GM23338 (cell line): ENCODE measurements around the gene OR4D6. TPM values are rescaled to one million over a fixed set of nuclear protein-coding genes. Genes with fewer than 3 reads are reported as not detected.

Source experiments
- ATAC-seq: fragments of 200-7000 bp; cut with Tn5 transposase; 3 replicates; pipeline ENCODE4 v1.9.1; 2020
- DNase-seq: peaks from one replicate; pipeline ENCODE4 v3.0.0-alpha.2; 2015; ENCODE audit warnings: low spot score
- H2AFZ ChIP-seq: fragments of 200-600 bp; sonication (generic); 2 replicates; pipeline ENCODE4 v1.8.0; 2016; ENCODE audit warnings: antibody characterized with exemption, mild to moderate bottlenecking, moderate library complexity
- H3F3A ChIP-seq: fragments of 200-600 bp; sonication (generic); replicated peaks from 2 replicates; pipeline ENCODE4 v1.8.0; 2017; ENCODE audit warnings: antibody characterized with exemption, mixed run types, low read depth
- H3K27ac ChIP-seq: fragments of 200-600 bp; sonication (generic); 2 replicates; pipeline ENCODE4 v1.6.1; 2016; ENCODE audit warnings: low read depth
- H3K27me3 ChIP-seq: fragments of 200-600 bp; sonication (generic); 2 replicates; pipeline ENCODE4 v1.8.0; 2016; ENCODE audit warnings: mild to moderate bottlenecking, mixed run types, moderate library complexity; ENCODE audit not compliant: insufficient read depth
- H3K36me3 ChIP-seq: fragments of 200-600 bp; sonication (generic); 2 replicates; pipeline ENCODE4 v1.8.0; 2016; ENCODE audit warnings: mild to moderate bottlenecking; ENCODE audit not compliant: insufficient read depth
- H3K4me1 ChIP-seq: fragments of 200-600 bp; sonication (generic); 2 replicates; pipeline ENCODE4 v1.8.0; 2016; ENCODE audit warnings: mild to moderate bottlenecking, moderate library complexity; ENCODE audit not compliant: insufficient read depth
- H3K4me2 ChIP-seq: fragments of 200-600 bp; sonication (generic); 2 replicates; pipeline ENCODE4 v1.7.1; 2017; ENCODE audit warnings: mixed run types
- H3K4me3 ChIP-seq: fragments of 200-600 bp; sonication (generic); 2 replicates; pipeline ENCODE4 v1.6.1; 2016; ENCODE audit warnings: mixed run types
- H3K79me2 ChIP-seq: fragments of 200-600 bp; sonication (generic); replicated peaks from 2 replicates; pipeline ENCODE4 v1.8.0; 2017; ENCODE audit warnings: mild to moderate bottlenecking; ENCODE audit not compliant: insufficient read depth
- H3K9me2 ChIP-seq: fragments of 200-600 bp; sonication (generic); 2 replicates; pipeline ENCODE4 v1.8.0; 2017; ENCODE audit not compliant: insufficient read depth
- H4K20me1 ChIP-seq: fragments of 200-600 bp; sonication (generic); replicated peaks from 2 replicates; pipeline ENCODE4 v1.8.0; 2017; ENCODE audit warnings: mild to moderate bottlenecking; ENCODE audit not compliant: insufficient read depth
- H3K27ac Mint-ChIP-seq: 2 replicates; pipeline ENCODE4 v1.8.0; 2020; ENCODE audit warnings: inconsistent platforms, mild to moderate bottlenecking, moderate library complexity, mixed read lengths
- H3K27me3 Mint-ChIP-seq: 3 replicates; pipeline ENCODE4 v1.8.0; 2022; ENCODE audit warnings: low read depth, mild to moderate bottlenecking, moderate library complexity, mixed read lengths, inconsistent platforms; ENCODE audit not compliant: insufficient read depth, poor library complexity
- H3K36me3 Mint-ChIP-seq: 3 replicates; pipeline ENCODE4 v1.8.0; 2021; ENCODE audit warnings: low read depth, mild to moderate bottlenecking, inconsistent platforms, moderate library complexity, mixed read lengths
- H3K4me1 Mint-ChIP-seq: 3 replicates; pipeline ENCODE4 v1.8.0; 2020; ENCODE audit warnings: mild to moderate bottlenecking, inconsistent platforms, mixed read lengths
- H3K4me3 Mint-ChIP-seq: 3 replicates; pipeline ENCODE4 v1.8.0; 2021; ENCODE audit warnings: moderate library complexity, mild to moderate bottlenecking, inconsistent platforms, mixed read lengths
- H3K9me3 Mint-ChIP-seq: 3 replicates; pipeline ENCODE4 v1.8.0; 2020; ENCODE audit warnings: moderate library complexity, mild to moderate bottlenecking, inconsistent platforms, mixed read lengths
- CREB1 ChIP-seq: fragments of 250-450 bp; sonication (Bioruptor Pico); IDR thresholded peaks from 2 replicates; pipeline ENCODE4 v1.5.0; 2020; ENCODE audit warnings: low read depth, mild to moderate bottlenecking, moderate library complexity
- CTCF ChIP-seq, 2 experiments: fragments of 200-600 bp in 1 of 2; sonication (generic) in 1 of 2; conservative IDR thresholded peaks; 2 replicates each; pipeline versions ENCODE4 v1.5.1 to v1.6.1; 2016 to 2017; ENCODE audit warnings: antibody characterized with exemption in 2 of 2, low read depth in 2 of 2, mild to moderate bottlenecking in 2 of 2, moderate library complexity in 1 of 2
- EZH2 ChIP-seq: fragments of 200-600 bp; sonication (generic); IDR thresholded peaks from one replicate; pipeline ENCODE4 v1.8.0; 2017; ENCODE audit warnings: antibody characterized with exemption, mild to moderate bottlenecking, low read depth; ENCODE audit not compliant: unreplicated experiment
- EZH2phosphoT487 ChIP-seq: fragments of 200-600 bp; sonication (generic); IDR thresholded peaks from one replicate; pipeline ENCODE4 v1.8.1; 2018; ENCODE audit warnings: antibody characterized with exemption; ENCODE audit not compliant: unreplicated experiment
- JUNB ChIP-seq: IDR thresholded peaks from one replicate; pipeline ENCODE4 v1.6.1; 2016; ENCODE audit warnings: antibody characterized with exemption; ENCODE audit not compliant: unreplicated experiment
- NANOG ChIP-seq: IDR thresholded peaks from 2 replicates; pipeline ENCODE4 v1.6.1; 2016; ENCODE audit warnings: antibody characterized with exemption, borderline replicate concordance
- ZNF331 ChIP-seq: fragments of 250-450 bp; sonication (Bioruptor Pico); IDR thresholded peaks from 2 replicates; pipeline ENCODE4 v1.5.0; 2020; ENCODE audit warnings: low read depth, mild to moderate bottlenecking, moderate library complexity
- ZNF462 ChIP-seq: fragments of 250-450 bp; sonication (Bioruptor Pico); IDR thresholded peaks from 2 replicates; pipeline ENCODE4 v1.5.0; 2020; ENCODE audit warnings: mild to moderate bottlenecking, moderate library complexity
- polyA plus RNA-seq: library from polyadenylated mRNA; unstranded; fragments of >200 nt; fragmentation: Nextera tagmentation; extraction: Ambion mirVana; gene quantifications from 2 replicates; pipeline ENCODE4 v1.2.1, GENCODE V29; 2016
- total RNA-seq: library from RNA; depleted of rRNA; stranded (reverse); fragments of >200 nt; shearing (Covaris generic); gene quantifications from 2 replicates; pipeline ENCODE4 v1.2.3, GENCODE V29; 2014

Gene OR4D6
- total and polyA plus RNA-seq, 2 experiments from 2014 or later, result not detected

- ATAC-seq (peak; percentile 76), DNase-seq (peak; percentile 82)
- H3K4me3 Mint-ChIP-seq, result no peak overlapping the region
Measured at GRCh38 chr11:59429924-59430516, 26.7 kb upstream of the OR4D6 start.

More at GRCh38 chr11:59429924-59430516, 26.7 kb upstream of the OR4D6 start:
- Mint-ChIP-seq H3K36me3 (no peaks in the 10 kb centered on the region), H3K9me3 (no peaks in the 10 kb centered on the region; the same call in 2 of the 3 replicates), H3K4me1 (peaks cover 24% of the 10 kb centered on the region), H3K27ac (no peak overlapping the region), H3K27me3 (no peaks in the 10 kb centered on the region)
- Histone ChIP-seq H3K27me3 (no peaks in the 10 kb centered on the region), H3K36me3 (no peaks in the 10 kb centered on the region), H3K27ac (no peak overlapping the region), H3K4me2 (no peak overlapping the region), H3K4me1 (peaks cover 17% of the 10 kb centered on the region), H3F3A (no peaks in the 10 kb centered on the region), H3K79me2 (no peaks in the 10 kb centered on the region), H4K20me1 (no peaks in the 10 kb centered on the region), H3K4me3 (no peak overlapping the region), H3K9me2 (no peaks in the 10 kb centered on the region), H2AFZ (no peak overlapping the region)
- TF ChIP-seq ZNF331 (CRISPR knock-in tag), result no peak
- no peak for TF ChIP-seq EZH2
- TF ChIP-seq ZNF462 (CRISPR knock-in tag), result no peak
- no peak for TF ChIP-seq JUNB
- TF ChIP-seq CTCF (conservative IDR thresholded peaks at IDR 0.05; ENCODE audit: low read depth in 2 of 2), result peak; percentile 82 to 91
- TF ChIP-seq NANOG, result no peak
- no peak for TF ChIP-seq CREB1 (CRISPR knock-in tag)
- no peak for TF ChIP-seq EZH2phosphoT487
